CD8-positive, alpha-beta memory T cell (primary cell): ENCODE results near the gene TSPAN11. TPM values are rescaled to one million over a fixed set of nuclear protein-coding genes. Genes with fewer than 3 reads are reported as not detected.

ENCODE experiments used
- CTCF ChIA-PET: fragments of 350-600 bp; sonication (Branson Sonifier 250); formaldehyde crosslinking; loops from one replicate; lab custom pipeline; 2021; ENCODE audit warnings: antibody characterized with exemption; lab: Charles Lee
- POLR2A ChIA-PET: fragments of 350-600 bp; sonication (Branson Sonifier 250); formaldehyde crosslinking; loops from one replicate; lab custom pipeline; 2021; ENCODE audit warnings: antibody characterized with exemption; lab: Charles Lee
- DNase-seq, 5 donors: peaks; one replicate each; pipeline versions ENCODE4 v3.0.0 to v3.0.0-alpha.2; 2020 to 2022; ENCODE audit warnings: mixed read lengths in 1 of 5
- H3K27ac ChIP-seq: one replicate; pipeline ENCODE4 v1.7.0; 2013; ENCODE audit warnings: low read depth, mild to moderate bottlenecking, low read length, moderate library complexity
- H3K27me3 ChIP-seq: 2 replicates; pipeline ENCODE4 v1.7.0; 2013; ENCODE audit warnings: low read length, mild to moderate bottlenecking; ENCODE audit not compliant: insufficient read depth, poor library complexity, severe bottlenecking
- H3K36me3 ChIP-seq: 2 replicates; pipeline ENCODE4 v1.7.0; 2013; ENCODE audit warnings: mild to moderate bottlenecking, low read length, moderate library complexity; ENCODE audit not compliant: insufficient read depth
- H3K4me1 ChIP-seq: 2 replicates; pipeline ENCODE4 v1.7.0; 2013; ENCODE audit warnings: mild to moderate bottlenecking, low read length, moderate library complexity; ENCODE audit not compliant: insufficient read depth
- H3K4me3 ChIP-seq: 2 replicates; pipeline ENCODE4 v1.7.0; 2013; ENCODE audit warnings: mild to moderate bottlenecking, low read length
- H3K9me3 ChIP-seq: 2 replicates; pipeline ENCODE4 v1.7.0; 2013; ENCODE audit warnings: mild to moderate bottlenecking, low read length
- H3K27ac Mint-ChIP-seq, 8 donors: one replicate each; pipeline ENCODE4 v1.8.0; 2020 to 2021; ENCODE audit warnings: mixed read lengths in 8 of 8, mild to moderate bottlenecking in 6 of 8, inconsistent platforms in 3 of 8, moderate library complexity in 3 of 8
- H3K27me3 Mint-ChIP-seq, 2 donors: one replicate each; pipeline ENCODE4 v1.8.0; 2020 to 2021; ENCODE audit warnings: mixed read lengths in 2 of 2, mild to moderate bottlenecking in 1 of 2, moderate library complexity in 1 of 2
- H3K36me3 Mint-ChIP-seq, 3 donors: one replicate each; pipeline ENCODE4 v1.8.0; 2020 to 2021; ENCODE audit warnings: mixed read lengths in 3 of 3, inconsistent platforms in 1 of 3, mild to moderate bottlenecking in 1 of 3
- H3K4me1 Mint-ChIP-seq, 3 donors: one replicate each; pipeline ENCODE4 v1.8.0; 2020 to 2021; ENCODE audit warnings: mixed read lengths in 3 of 3, inconsistent platforms in 1 of 3, mild to moderate bottlenecking in 1 of 3
- H3K4me3 Mint-ChIP-seq, 7 donors: one replicate each; pipeline ENCODE4 v1.8.0; 2020 to 2021; ENCODE audit warnings: mixed read lengths in 7 of 7, mild to moderate bottlenecking in 6 of 7, moderate library complexity in 4 of 7, inconsistent platforms in 2 of 7
- H3K9me3 Mint-ChIP-seq, 5 donors: one replicate each; pipeline ENCODE4 v1.8.0; 2020 to 2022; ENCODE audit warnings: mixed read lengths in 5 of 5, mild to moderate bottlenecking in 3 of 5, moderate library complexity in 2 of 5, inconsistent platforms in 1 of 5
- polyA plus RNA-seq: library from polyadenylated mRNA; unstranded; fragments of 300-500 nt; fragmentation: Illumina TruSeq; gene quantifications from one replicate; pipeline ENCODE4 v1.2.3, GENCODE V29; 2021
- total RNA-seq, 2 experiments: library from RNA; stranded (reverse); gene quantifications; one replicate each; pipeline ENCODE4 v1.2.3, GENCODE V29; 2021

Gene TSPAN11
- total and polyA plus RNA-seq, 3 experiments from 2014 or later = not detected

- CTCF ChIA-PET = no interaction called here
- POLR2A ChIA-PET = no interaction called here
- Histone ChIP-seq H3K4me3 (no peak overlapping the region), H3K4me1 (no peaks in the 10 kb centered on the region), H3K27ac (no peak overlapping the region), H3K27me3 (no peaks in the 10 kb centered on the region), H3K36me3 (no peaks in the 10 kb centered on the region), H3K9me3 (no peaks in the 10 kb centered on the region)
- Mint-ChIP-seq H3K9me3 (peaks cover 0 to 5% (median 4%) of the 10 kb centered on the region in 5 donors), H3K27me3 (peaks cover 9 to 36% of the 10 kb centered on the region in 2 donors), H3K36me3 (peaks cover 0 to 5% (median 0%) of the 10 kb centered on the region in 3 donors), H3K4me3 (no peak overlapping the region), H3K27ac (no peak overlapping the region), H3K4me1 (no peaks in the 10 kb centered on the region)
- DNase-seq = no peak
Measured at GRCh38 chr12:31018106-31018789, 91.7 kb downstream of the TSPAN11 start.

GRCh38 chr12:31018790-31019505 is 92.4 kb downstream of the TSPAN11 start:
- peaks cover 0 to 5% (median 4%) of the 10 kb centered on the region in 5 donors for H3K9me3 Mint-ChIP-seq
- ChIA-PET CTCF (no interaction called here), POLR2A (no interaction called here)
- no peaks in the 10 kb centered on the region for H3K4me1 Mint-ChIP-seq
- no peak for DNase-seq
- H3K4me3 Mint-ChIP-seq = no peak overlapping the region
- H3K27ac Mint-ChIP-seq = no peak overlapping the region
- no peak overlapping the region for H3K4me3 ChIP-seq
- no peaks in the 10 kb centered on the region for H3K36me3 ChIP-seq
- H3K36me3 Mint-ChIP-seq = peaks cover 0 to 5% (median 0%) of the 10 kb centered on the region in 3 donors
- H3K27me3 ChIP-seq = no peaks in the 10 kb centered on the region
- peaks cover 9 to 36% of the 10 kb centered on the region in 2 donors for H3K27me3 Mint-ChIP-seq
- no peaks in the 10 kb centered on the region for H3K9me3 ChIP-seq
- H3K27ac ChIP-seq = no peak overlapping the region
- H3K4me1 ChIP-seq = no peaks in the 10 kb centered on the region

GRCh38 chr12:31019561-31019960 is 93.0 kb downstream of the TSPAN11 start:
- H3K36me3 Mint-ChIP-seq = peaks cover 0 to 5% (median 0%) of the 10 kb centered on the region in 3 donors
- POLR2A ChIA-PET = no interaction called here
- H3K4me3 Mint-ChIP-seq = no peak overlapping the region
- no peak overlapping the region for H3K4me3 ChIP-seq
- no peaks in the 10 kb centered on the region for H3K9me3 ChIP-seq
- no peaks in the 10 kb centered on the region for H3K4me1 ChIP-seq
- DNase-seq = no peak
- CTCF ChIA-PET = no interaction called here
- H3K27ac ChIP-seq = no peak overlapping the region
- H3K27me3 ChIP-seq = no peaks in the 10 kb centered on the region
- H3K36me3 ChIP-seq = no peaks in the 10 kb centered on the region
- H3K4me1 Mint-ChIP-seq = no peaks in the 10 kb centered on the region
- H3K27ac Mint-ChIP-seq = no peak overlapping the region
- peaks cover 0 to 5% (median 4%) of the 10 kb centered on the region in 5 donors for H3K9me3 Mint-ChIP-seq
- H3K27me3 Mint-ChIP-seq = peaks cover 9 to 36% of the 10 kb centered on the region in 2 donors

GRCh38 chr12:31019976-31020375 is 93.4 kb downstream of the TSPAN11 start:
- Mint-ChIP-seq H3K27ac (no peak overlapping the region), H3K9me3 (peaks cover 0 to 5% (median 4%) of the 10 kb centered on the region in 5 donors)

GRCh38 chr12:31020385-31021166 is 94.0 kb downstream of the TSPAN11 start:
- Histone ChIP-seq H3K36me3 (no peaks in the 10 kb centered on the region), H3K27ac (no peak overlapping the region), H3K4me1 (no peaks in the 10 kb centered on the region), H3K9me3 (no peaks in the 10 kb centered on the region), H3K4me3 (no peak overlapping the region), H3K27me3 (no peaks in the 10 kb centered on the region)
- Mint-ChIP-seq H3K36me3 (peaks cover 0 to 5% (median 0%) of the 10 kb centered on the region in 3 donors), H3K4me1 (no peaks in the 10 kb centered on the region), H3K27me3 (peaks cover 9 to 40% of the 10 kb centered on the region in 2 donors), H3K9me3 (peaks cover 0 to 5% (median 4%) of the 10 kb centered on the region in 5 donors), H3K27ac (no peak overlapping the region), H3K4me3 (no peak overlapping the region)
- ChIA-PET CTCF (no interaction called here), POLR2A (no interaction called here)
- no peak for DNase-seq

More at GRCh38 chr12:31019976-31020375, 93.4 kb downstream of the TSPAN11 start:
- no peaks in the 10 kb centered on the region for H3K27me3 ChIP-seq
- no peaks in the 10 kb centered on the region for H3K36me3 ChIP-seq
- H3K36me3 Mint-ChIP-seq = peaks cover 0 to 5% (median 0%) of the 10 kb centered on the region in 3 donors
- no peak overlapping the region for H3K4me3 ChIP-seq
- H3K9me3 ChIP-seq = no peaks in the 10 kb centered on the region
- POLR2A ChIA-PET = no interaction called here
- H3K27ac ChIP-seq = no peak overlapping the region
- H3K4me1 Mint-ChIP-seq = no peaks in the 10 kb centered on the region
- H3K27me3 Mint-ChIP-seq = peaks cover 9 to 36% of the 10 kb centered on the region in 2 donors
- no peak for DNase-seq
- no peak overlapping the region for H3K4me3 Mint-ChIP-seq
- H3K4me1 ChIP-seq = no peaks in the 10 kb centered on the region
- CTCF ChIA-PET = no interaction called here

GRCh38 chr12:31021181-31021580 is 94.6 kb downstream of the TSPAN11 start:
- no peak overlapping the region for H3K27ac ChIP-seq
- CTCF ChIA-PET = interaction anchor here (1.2 kb wide), 1 partner anchor 42 kb away, joined by 3 read pairs; no protein-coding TSS in a partner anchor

GRCh38 chr12:31021809-31022494 is 95.4 kb downstream of the TSPAN11 start:
- H3K27me3 ChIP-seq = no peaks in the 10 kb centered on the region
- H3K36me3 Mint-ChIP-seq = peaks cover 0 to 5% (median 0%) of the 10 kb centered on the region in 3 donors
- no peaks in the 10 kb centered on the region for H3K9me3 ChIP-seq
- ChIA-PET POLR2A (no interaction called here), CTCF (interaction anchor here (1.2 kb wide), 1 partner anchor 43 kb away, joined by 3 read pairs; no protein-coding TSS in a partner anchor)
- H3K4me1 ChIP-seq = no peaks in the 10 kb centered on the region
- DNase-seq = no peak
- H3K36me3 ChIP-seq = no peaks in the 10 kb centered on the region
- no peak overlapping the region for H3K27ac ChIP-seq
- H3K27me3 Mint-ChIP-seq = peaks cover 11 to 44% of the 10 kb centered on the region in 2 donors
- H3K4me1 Mint-ChIP-seq = no peaks in the 10 kb centered on the region
- H3K9me3 Mint-ChIP-seq = peaks cover 0 to 6% (median 4%) of the 10 kb centered on the region in 5 donors
- H3K4me3 Mint-ChIP-seq = no peak overlapping the region
- no peak overlapping the region for H3K27ac Mint-ChIP-seq
- H3K4me3 ChIP-seq = no peak overlapping the region

More at GRCh38 chr12:31021181-31021580, 94.6 kb downstream of the TSPAN11 start:
- Mint-ChIP-seq H3K9me3 (peaks cover 0 to 6% (median 4%) of the 10 kb centered on the region in 5 donors), H3K27ac (no peak overlapping the region), H3K27me3 (peaks cover 11 to 44% of the 10 kb centered on the region in 2 donors), H3K4me1 (no peaks in the 10 kb centered on the region), H3K36me3 (peaks cover 0 to 5% (median 0%) of the 10 kb centered on the region in 3 donors), H3K4me3 (no peak overlapping the region)
- H3K27me3 ChIP-seq = no peaks in the 10 kb centered on the region
- H3K9me3 ChIP-seq = no peaks in the 10 kb centered on the region
- H3K36me3 ChIP-seq = no peaks in the 10 kb centered on the region
- DNase-seq = no peak
- H3K4me1 ChIP-seq = no peaks in the 10 kb centered on the region
- no peak overlapping the region for H3K4me3 ChIP-seq
- POLR2A ChIA-PET = no interaction called here
